Activated naive CD4-positive, alpha-beta T cell treated with Interleukin-2 at 50 U/mL for 16 hours (primary cell): ENCODE results near the gene HIVEP3.

Source experiments
- DNase-seq: peaks from one replicate; pipeline ENCODE4 v3.0.0-alpha.2; 2020

HIVEP3 gene

GRCh38 chr1:41471658-41472057, 447.1 kb downstream of the HIVEP3 start:
- no peak for DNase-seq

GRCh38 chr1:41469706-41470105, 449.0 kb downstream of the HIVEP3 start:
- DNase-seq = no peak

- DNase-seq = no peak
These were observed 450.5 kb downstream of the HIVEP3 start for GRCh38 chr1:41468122-41468762.

GRCh38 chr1:41467673-41468072, 451.0 kb downstream of the HIVEP3 start:
- DNase-seq = no peak

GRCh38 chr1:41466146-41466545, 452.6 kb downstream of the HIVEP3 start:
- DNase-seq = no peak

GRCh38 chr1:41465741-41466140, 453.0 kb downstream of the HIVEP3 start:
- DNase-seq = no peak

GRCh38 chr1:41464885-41465284, 453.8 kb downstream of the HIVEP3 start:
- no peak for DNase-seq

- no peak for DNase-seq
These were observed 455.2 kb downstream of the HIVEP3 start for GRCh38 chr1:41463516-41463915.

- no peak for DNase-seq
These were observed 456.1 kb downstream of the HIVEP3 start for GRCh38 chr1:41462680-41463004.

- no peak for DNase-seq
These were observed 456.7 kb downstream of the HIVEP3 start for GRCh38 chr1:41461790-41462679.

- DNase-seq = no peak
These were observed 461.7 kb downstream of the HIVEP3 start for GRCh38 chr1:41456847-41457540.
